MCF 10A (cell line): ENCODE data around the gene GOLGA6L6. TPM values are rescaled to one million over a fixed set of nuclear protein-coding genes. Genes with fewer than 3 reads are reported as not detected.
"Not testable (repeated sequence)": the region's sequence is repeated elsewhere in the genome, so short reads cannot be mapped to it uniquely, and the experiment has no call there.

Experiments
- Bru-seq: library from RNA; stranded (reverse); fragments of 400-500 nt; gene quantifications from one replicate; lab custom pipeline; 2021; lab: Mats Ljungman, UMichigan
- BruChase-seq, 2 experiments: library from RNA; stranded (reverse); fragments of 400-500 nt; gene quantifications; one replicate each; lab custom pipeline; 2021; lab: Mats Ljungman, UMichigan
- BruUV-seq: library from RNA; stranded (reverse); fragments of 400-500 nt; replicated peaks from 2 replicates; lab custom pipeline; 2021; lab: Mats Ljungman, UMichigan
- CTCF ChIA-PET: fragments of 300-600 bp; sonication (Branson Sonifier 250); formaldehyde crosslinking; extraction: SDS; loops from one replicate; lab custom pipeline; 2021; ENCODE audit warnings: antibody characterized with exemption, inconsistent platforms; lab: Yijun Ruan, JAX
- POLR2A ChIA-PET: fragments of 300-600, 350-650 bp; sonication (Branson Sonifier 250); formaldehyde crosslinking; extraction: SDS; loops from one replicate; lab custom pipeline; 2020; ENCODE audit warnings: antibody characterized with exemption, inconsistent platforms; lab: Yijun Ruan, JAX
- DNase-seq: peaks from one replicate; pipeline ENCODE4 v3.0.0-alpha.2; 2018; ENCODE audit not compliant: unreplicated experiment
- H3K27ac Mint-ChIP-seq: one replicate; pipeline ENCODE4 v1.8.0; 2022; ENCODE audit warnings: mild to moderate bottlenecking, low read depth, mixed read lengths; ENCODE audit not compliant: unreplicated experiment
- H3K27me3 Mint-ChIP-seq: one replicate; pipeline ENCODE4 v1.8.0; 2022; ENCODE audit warnings: mixed read lengths; ENCODE audit not compliant: insufficient read depth, unreplicated experiment
- H3K36me3 Mint-ChIP-seq: one replicate; pipeline ENCODE4 v1.8.0; 2022; ENCODE audit warnings: mild to moderate bottlenecking, moderate library complexity, mixed read lengths; ENCODE audit not compliant: insufficient read depth, unreplicated experiment
- H3K4me1 Mint-ChIP-seq: one replicate; pipeline ENCODE4 v1.8.0; 2022; ENCODE audit warnings: mixed read lengths; ENCODE audit not compliant: insufficient read depth, unreplicated experiment
- H3K4me3 Mint-ChIP-seq: one replicate; pipeline ENCODE4 v1.8.0; 2022; ENCODE audit warnings: mild to moderate bottlenecking, moderate library complexity, mixed read lengths; ENCODE audit not compliant: unreplicated experiment
- H3K9me3 Mint-ChIP-seq: one replicate; pipeline ENCODE4 v1.8.0; 2022; ENCODE audit warnings: mixed read lengths; ENCODE audit not compliant: unreplicated experiment
- intact Hi-C: fragments of 100-400 bp; cut with micrococcal nuclease; formaldehyde crosslinking; loops from 2 replicates; pipeline ENCODE4 v1.14.1; 2022
- long read RNA-seq: library from polyadenylated mRNA; stranded (forward); transcript quantifications from one replicate; pipeline ENCODE4 v2.0.0, GENCODE V29; 2022
- total RNA-seq: library from RNA; stranded (reverse); gene quantifications from 2 replicates; pipeline ENCODE4 v1.2.3, GENCODE V29; 2022

The GOLGA6L6 gene, protein sequence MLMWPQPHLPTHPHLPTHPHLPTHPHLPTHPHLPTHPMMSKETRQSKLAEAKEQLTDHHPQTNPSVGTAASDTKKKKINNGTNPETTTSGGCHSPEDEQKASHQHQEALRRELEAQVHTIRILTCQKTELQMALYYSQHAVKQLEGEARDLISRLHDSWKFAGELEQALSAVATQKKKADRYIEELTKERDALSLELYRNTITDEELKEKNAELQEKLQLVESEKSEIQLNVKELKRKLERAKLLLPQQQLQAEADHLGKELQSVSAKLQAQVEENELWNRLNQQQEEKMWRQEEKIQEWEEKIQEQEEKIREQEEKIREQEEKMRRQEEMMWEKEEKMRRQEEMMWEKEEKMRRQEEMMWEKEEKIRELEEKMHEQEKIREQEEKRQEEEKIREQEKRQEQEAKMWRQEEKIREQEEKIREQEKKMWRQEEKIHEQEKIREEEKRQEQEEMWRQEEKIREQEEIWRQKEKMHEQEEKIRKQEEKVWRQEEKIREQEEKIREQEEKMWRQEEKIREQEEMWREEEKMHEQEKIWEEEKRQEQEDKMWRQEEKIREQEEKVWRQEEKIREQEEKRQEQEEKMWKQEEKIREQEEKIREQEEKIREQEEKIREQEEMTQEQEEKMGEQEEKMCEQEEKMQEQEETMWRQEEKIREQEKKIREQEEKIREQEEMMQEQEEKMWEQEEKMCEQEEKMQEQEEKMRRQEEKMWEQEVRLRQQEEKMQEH
- not detected in 2 replicates for total RNA-seq
- Bru-seq, nascent RNA = not detected
- not detected for BruChase-seq, experiment 1, labeled RNA remaining after a 6-hour chase
- not detected for BruChase-seq, experiment 2, labeled RNA remaining after a 2-hour chase
- long read RNA-seq = 0 reads

GRCh38 chr15:20541700-20542099, at the start of gene GOLGA6L6:
TSS of gene GOLGA6L6 (minus strand) at chr15:20541800. CDS start at chr15:20541709, 91 bp downstream.
- DNase-seq, BruUV-seq, H3K27ac Mint-ChIP-seq, H3K36me3 Mint-ChIP-seq, CTCF ChIA-PET, H3K27me3 Mint-ChIP-seq, H3K4me1 Mint-ChIP-seq, H3K4me3 Mint-ChIP-seq, H3K9me3 Mint-ChIP-seq, intact Hi-C loops, POLR2A ChIA-PET: not testable (repeated sequence)

DNA sequence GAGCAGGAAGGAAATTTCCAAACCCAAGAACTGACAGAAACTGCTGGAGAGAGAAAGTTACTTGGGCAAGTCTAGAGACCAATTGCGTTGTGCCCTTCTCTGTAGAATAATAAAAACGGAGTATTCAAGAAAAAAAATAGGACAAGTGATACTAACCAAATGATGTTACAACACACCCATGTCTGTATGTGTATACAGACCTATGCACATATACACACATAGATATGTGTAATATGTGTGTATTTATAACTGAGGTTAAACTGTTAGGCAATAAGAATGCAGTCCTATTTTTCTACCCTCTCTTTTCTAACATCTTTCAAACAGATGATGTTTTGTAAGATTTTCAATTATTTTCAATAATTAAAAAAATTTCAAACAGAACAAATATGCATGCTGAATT, 48.5 kb upstream of the GOLGA6L6 start:
- H3K27me3 Mint-ChIP-seq, H3K4me1 Mint-ChIP-seq, H3K36me3 Mint-ChIP-seq, H3K9me3 Mint-ChIP-seq, BruUV-seq, CTCF ChIA-PET, DNase-seq, H3K27ac Mint-ChIP-seq, H3K4me3 Mint-ChIP-seq, intact Hi-C loops, POLR2A ChIA-PET: not testable (repeated sequence)

DNA sequence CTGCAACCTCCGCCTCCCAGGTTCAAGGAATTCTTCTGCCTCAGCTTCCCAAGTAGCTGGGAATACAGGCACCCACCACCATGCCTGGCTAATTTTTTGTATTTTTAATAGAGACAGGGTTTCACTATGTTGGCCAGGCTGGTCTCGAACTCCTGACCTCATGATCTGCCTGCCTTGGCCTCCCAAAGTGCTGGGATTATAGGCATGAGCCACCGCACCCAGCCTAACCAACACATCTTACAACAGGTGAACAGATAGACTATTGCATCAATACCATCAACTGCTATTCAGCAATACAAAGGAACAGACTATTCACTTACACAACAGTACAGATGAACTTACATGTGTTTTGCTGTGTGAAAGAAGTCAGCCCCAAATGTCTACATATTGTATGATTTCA, 45.2 kb upstream of the GOLGA6L6 start:
- H3K36me3 Mint-ChIP-seq, POLR2A ChIA-PET, H3K27ac Mint-ChIP-seq, intact Hi-C loops, H3K4me1 Mint-ChIP-seq, DNase-seq, H3K9me3 Mint-ChIP-seq, H3K27me3 Mint-ChIP-seq, BruUV-seq, CTCF ChIA-PET, H3K4me3 Mint-ChIP-seq: not testable (repeated sequence)

GRCh38 chr15:20582726-20583115, 41.1 kb upstream of the GOLGA6L6 start:
- H3K36me3 Mint-ChIP-seq, H3K27ac Mint-ChIP-seq, CTCF ChIA-PET, H3K4me1 Mint-ChIP-seq, H3K4me3 Mint-ChIP-seq, H3K27me3 Mint-ChIP-seq, POLR2A ChIA-PET, BruUV-seq, intact Hi-C loops, H3K9me3 Mint-ChIP-seq, DNase-seq: not testable (repeated sequence)

- CTCF ChIA-PET, intact Hi-C loops, DNase-seq, H3K4me1 Mint-ChIP-seq, H3K36me3 Mint-ChIP-seq, H3K9me3 Mint-ChIP-seq, BruUV-seq, H3K27ac Mint-ChIP-seq, H3K27me3 Mint-ChIP-seq, POLR2A ChIA-PET, H3K4me3 Mint-ChIP-seq: not testable (repeated sequence)
These were observed 40.6 kb upstream of the GOLGA6L6 start for GRCh38 chr15:20582109-20582725.

DNA sequence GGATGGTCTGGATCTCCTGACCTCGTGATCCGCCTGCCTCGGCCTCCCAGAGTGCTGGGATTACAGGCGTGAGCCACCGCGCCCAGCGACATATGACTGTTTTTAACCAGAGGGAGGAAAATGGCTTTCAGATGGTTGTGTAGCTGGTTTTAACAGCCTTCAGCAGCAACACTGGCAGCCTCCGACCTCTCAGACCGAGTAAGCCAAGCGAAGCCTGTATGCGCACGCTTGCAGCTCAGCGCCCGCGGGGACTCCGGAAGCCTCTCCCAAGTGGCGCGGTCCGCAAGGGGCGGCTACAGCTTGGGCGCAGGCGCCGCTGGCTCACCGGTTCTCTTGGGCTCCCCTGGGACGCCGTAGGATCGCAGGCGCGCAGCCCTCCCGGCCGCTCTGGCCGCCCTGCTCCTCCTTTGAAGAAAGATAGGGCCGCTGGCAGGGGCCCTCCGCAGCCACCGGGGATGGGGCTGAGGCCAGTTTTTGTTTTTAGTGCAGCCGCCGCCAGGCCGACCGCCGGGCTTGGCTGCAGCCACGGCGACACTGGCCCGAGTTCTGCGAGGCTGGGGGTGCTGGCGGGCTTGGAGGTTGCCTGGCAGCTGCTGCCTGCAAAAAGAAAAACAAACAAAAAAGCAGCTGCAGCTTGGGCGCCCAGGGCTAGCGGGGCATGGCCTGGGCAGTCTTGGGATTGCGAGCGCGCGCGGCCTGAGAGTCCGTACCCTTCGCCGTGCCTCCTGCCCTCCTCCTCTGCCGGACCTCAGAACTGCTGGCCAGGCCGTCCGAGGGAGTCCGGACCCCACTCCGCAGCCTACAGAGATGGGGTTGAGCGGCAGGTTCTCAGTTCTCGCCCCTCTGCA, 39.9 kb upstream of the GOLGA6L6 start:
- H3K4me1 Mint-ChIP-seq, H3K27me3 Mint-ChIP-seq, intact Hi-C loops, H3K36me3 Mint-ChIP-seq, H3K9me3 Mint-ChIP-seq, DNase-seq, H3K27ac Mint-ChIP-seq, H3K4me3 Mint-ChIP-seq, BruUV-seq, POLR2A ChIA-PET, CTCF ChIA-PET: not testable (repeated sequence)

GRCh38 chr15:20579662-20580061, 38.1 kb upstream of the GOLGA6L6 start:
- POLR2A ChIA-PET, H3K36me3 Mint-ChIP-seq, intact Hi-C loops, H3K27me3 Mint-ChIP-seq, H3K4me3 Mint-ChIP-seq, CTCF ChIA-PET, H3K27ac Mint-ChIP-seq, H3K9me3 Mint-ChIP-seq, H3K4me1 Mint-ChIP-seq, DNase-seq, BruUV-seq: not testable (repeated sequence)

DNA sequence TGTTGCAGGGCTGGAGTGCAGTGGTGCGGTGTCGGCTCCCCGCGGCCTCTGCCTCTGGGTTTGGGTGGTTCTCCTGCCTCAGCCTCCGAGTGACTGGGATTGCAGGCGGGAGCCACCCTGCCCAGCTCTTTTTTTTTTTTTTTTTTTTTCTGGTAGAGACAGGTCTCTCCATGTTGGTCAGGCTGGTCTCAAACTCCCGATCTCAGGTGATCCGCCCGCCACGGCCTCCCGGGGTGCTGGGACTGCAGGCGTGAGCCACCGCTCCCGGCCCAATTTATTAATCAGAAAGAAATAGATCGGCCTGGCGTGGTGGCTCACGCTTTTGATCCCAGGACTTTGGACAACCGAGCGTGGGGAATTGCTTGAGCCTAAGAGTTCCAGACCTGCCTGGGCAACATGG, 9.7 kb upstream of the GOLGA6L6 start:
- POLR2A ChIA-PET, CTCF ChIA-PET, intact Hi-C loops, H3K27ac Mint-ChIP-seq, H3K4me1 Mint-ChIP-seq, H3K9me3 Mint-ChIP-seq, H3K27me3 Mint-ChIP-seq, DNase-seq, H3K36me3 Mint-ChIP-seq, H3K4me3 Mint-ChIP-seq, BruUV-seq: not testable (repeated sequence)
